ENCODE results near the gene CCL15.

DNA sequence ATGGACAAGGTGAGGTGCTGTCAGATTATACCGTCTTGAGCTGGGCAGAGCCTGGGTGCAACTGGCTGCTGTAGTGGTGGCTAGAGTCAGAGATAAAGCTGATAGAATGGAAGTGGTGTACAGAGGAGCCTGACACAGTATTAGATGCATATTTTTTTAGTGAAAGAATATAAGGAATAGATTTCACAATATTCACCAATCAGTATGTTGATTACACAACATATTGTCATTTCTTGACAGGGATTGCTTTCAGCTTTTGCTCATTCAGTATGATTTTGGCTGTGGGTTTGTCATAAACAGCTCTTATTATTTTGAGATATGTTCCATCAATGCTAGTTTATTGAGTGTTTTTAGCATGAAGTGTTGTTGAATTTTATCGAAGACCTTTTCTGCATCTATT lies 18.1 kb upstream of the CCL15 start:
- TF ChIP-seq ZNF776 (CRISPR knock-in tag; IDR thresholded peaks at IDR 0.05), result no peak
- TF ChIP-seq, protein P1, sequence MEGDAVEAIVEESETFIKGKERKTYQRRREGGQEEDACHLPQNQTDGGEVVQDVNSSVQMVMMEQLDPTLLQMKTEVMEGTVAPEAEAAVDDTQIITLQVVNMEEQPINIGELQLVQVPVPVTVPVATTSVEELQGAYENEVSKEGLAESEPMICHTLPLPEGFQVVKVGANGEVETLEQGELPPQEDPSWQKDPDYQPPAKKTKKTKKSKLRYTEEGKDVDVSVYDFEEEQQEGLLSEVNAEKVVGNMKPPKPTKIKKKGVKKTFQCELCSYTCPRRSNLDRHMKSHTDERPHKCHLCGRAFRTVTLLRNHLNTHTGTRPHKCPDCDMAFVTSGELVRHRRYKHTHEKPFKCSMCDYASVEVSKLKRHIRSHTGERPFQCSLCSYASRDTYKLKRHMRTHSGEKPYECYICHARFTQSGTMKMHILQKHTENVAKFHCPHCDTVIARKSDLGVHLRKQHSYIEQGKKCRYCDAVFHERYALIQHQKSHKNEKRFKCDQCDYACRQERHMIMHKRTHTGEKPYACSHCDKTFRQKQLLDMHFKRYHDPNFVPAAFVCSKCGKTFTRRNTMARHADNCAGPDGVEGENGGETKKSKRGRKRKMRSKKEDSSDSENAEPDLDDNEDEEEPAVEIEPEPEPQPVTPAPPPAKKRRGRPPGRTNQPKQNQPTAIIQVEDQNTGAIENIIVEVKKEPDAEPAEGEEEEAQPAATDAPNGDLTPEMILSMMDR (CRISPR knock-in tag; IDR thresholded peaks at IDR 0.05), result no peak
